Measurements from ENCODE around the gene UHMK1.

GRCh38 chr1:162475089-162475488, 22.5 kb upstream of the UHMK1 start:
- TF ChIP-seq CTCF (IDR thresholded peaks at IDR 0.05) (no peak), POLR2AphosphoS5 (IDR thresholded peaks at IDR 0.05) (no peak), POLR2A (IDR thresholded peaks at IDR 0.05) (no peak), EP300 (IDR thresholded peaks at IDR 0.05) (no peak)
